Aorta (tissue), 5 donors: ENCODE data around the gene SPAG4. TPM values are rescaled to one million over a fixed set of nuclear protein-coding genes. Genes with fewer than 3 reads are reported as not detected.

Experiments
- ATAC-seq: fragments of 200-7000 bp; cut with Tn5 transposase; one replicate; pipeline ENCODE4 v1.9.1; 2022; ENCODE audit warnings: moderate library complexity; ENCODE audit not compliant: low FRiP score
- DNase-seq, 2 donors: peaks; one replicate each; pipeline ENCODE4 v3.0.0-alpha.2; 2020
- H3K27ac ChIP-seq, 2 donors: one replicate each; pipeline ENCODE4 v1.5.1; 2013; ENCODE audit warnings: low read length in 2 of 2, mild to moderate bottlenecking in 2 of 2, moderate library complexity in 2 of 2, control low read depth in 1 of 2, inconsistent platforms in 1 of 2, low read depth in 1 of 2
- H3K27me3 ChIP-seq, 2 donors: one replicate each; pipeline ENCODE4 v1.6.1; 2013; ENCODE audit warnings: control low read depth in 1 of 2, low read length in 1 of 2, mild to moderate bottlenecking in 1 of 2, moderate library complexity in 1 of 2; ENCODE audit not compliant: insufficient read depth in 2 of 2, control insufficient read depth in 1 of 2
- H3K36me3 ChIP-seq, 2 donors: one replicate each; pipeline ENCODE4 v1.6.1; 2013; ENCODE audit warnings: control low read depth in 1 of 2, low read length in 1 of 2, mild to moderate bottlenecking in 1 of 2; ENCODE audit not compliant: insufficient read depth in 2 of 2, control insufficient read depth in 1 of 2
- H3K4me1 ChIP-seq, 2 donors: one replicate each; pipeline ENCODE4 v1.6.1; 2013; ENCODE audit warnings: low read length in 2 of 2, control low read depth in 1 of 2, mild to moderate bottlenecking in 1 of 2, moderate library complexity in 1 of 2; ENCODE audit not compliant: insufficient read depth in 2 of 2, control insufficient read depth in 1 of 2
- H3K4me3 ChIP-seq, 2 donors: one replicate each; pipeline ENCODE4 v1.5.1; 2013; ENCODE audit warnings: low read length in 2 of 2, control low read depth in 1 of 2, mild to moderate bottlenecking in 1 of 2
- H3K9me3 ChIP-seq: one replicate; pipeline ENCODE4 v1.6.1; 2013; ENCODE audit warnings: mild to moderate bottlenecking, low read length; ENCODE audit not compliant: control insufficient read depth
- WGBS, 2 donors: extraction: QIAGEN DNeasy Blood & Tissue Kit; methylation state at CpG; one replicate each; pipeline ENCODE4 v1.1.7; 2013; 5-methylcytosine and 5-hydroxymethylcytosine counted together
- intact Hi-C, 2 donors: fragments of 100-400 bp; cut with DNase I; formaldehyde crosslinking; loops; one replicate each; pipeline versions ENCODE4 v1.14.2 to v1.15.0; 2022
- polyA plus RNA-seq, 2 donors: library from polyadenylated mRNA; stranded (reverse); fragments of 200-250 nt; gene quantifications; one replicate each; pipeline ENCODE4 v1.2.3, GENCODE V29; 2013
- total RNA-seq, 2 donors: library from RNA; stranded (reverse); fragmentation: NEBNext Ultra II Directional; extraction: Animal tissue kit (Norgen Biotek cat#: 25700); gene quantifications; one replicate each; pipeline ENCODE4 v1.2.1, GENCODE V29; 2021
- donor health status: healthy with polysubstance abuse.
- donor health status: Bipolar disorder and iron deficiency.
- donor health status: DM: no; HTN: no; CAD: no.
- donor health status: DM: no; HTN: no; CAD: no.
- donor health status: DM: yes; HTN: yes; CAD: no.

The SPAG4 gene
- total and polyA plus RNA-seq, 4 donors, result 3.3 to 6.0 (median 3.6) TPM

- ATAC-seq (no peak), DNase-seq (no peak)
- intact Hi-C loops, result no loop called here
- H3K9me3 ChIP-seq, result no peaks in the 10 kb centered on the region
- H3K36me3 ChIP-seq, result peaks cover 3 to 4% of the 10 kb centered on the region in 2 donors
- no peak overlapping the region for H3K4me3 ChIP-seq
- H3K27ac ChIP-seq, result no peak overlapping the region
- H3K4me1 ChIP-seq, result peaks cover 0 to under 1% of the 10 kb centered on the region in 2 donors
- no peaks in the 10 kb centered on the region for H3K27me3 ChIP-seq
- 96 to 98% methylated on average over 17 of the region's 17 CpGs for WGBS, 2 donors
Observed at GRCh38 chr20:35665949-35666288, 50.3 kb downstream of the SPAG4 start.

- no peaks in the 10 kb centered on the region for H3K27me3 ChIP-seq
- peaks cover 5 to 6% of the 10 kb centered on the region in 2 donors for H3K36me3 ChIP-seq
- ATAC-seq (no peak), DNase-seq (no peak)
- no peaks in the 10 kb centered on the region for H3K9me3 ChIP-seq
- no peaks in the 10 kb centered on the region for H3K4me1 ChIP-seq
- intact Hi-C loops, result no loop called here
- no peak overlapping the region for H3K4me3 ChIP-seq
- no peak overlapping the region for H3K27ac ChIP-seq
- whole genome bisulfite sequencing, 2 donors, result 91 to 93% methylated on average over 5 of the region's 5 CpGs
Observed at GRCh38 chr20:35669221-35669620, 53.6 kb downstream of the SPAG4 start.

- no peaks in the 10 kb centered on the region for H3K4me1 ChIP-seq
- H3K27ac ChIP-seq, result no peak overlapping the region
- no peak overlapping the region for H3K4me3 ChIP-seq
- ATAC-seq, result no peak
- no peaks in the 10 kb centered on the region for H3K27me3 ChIP-seq
- intact Hi-C loops, result no loop called here
- DNase-seq, result no peak
- peaks cover 5 to 9% of the 10 kb centered on the region in 2 donors for H3K36me3 ChIP-seq
- no peaks in the 10 kb centered on the region for H3K9me3 ChIP-seq
- WGBS, 2 donors, result 79 to 81% methylated on average over 1 of the region's 1 CpG
Observed at GRCh38 chr20:35669681-35670080, 54.1 kb downstream of the SPAG4 start.

Other genes with a start within 250 kb of the SPAG4 start
- gene UQCC1, start 203.9 kb upstream of the SPAG4 start, total RNA-seq, result 10 to 100 TPM; 38.6 to 42.9 TPM
- gene UQCC1, start 203.9 kb upstream of the SPAG4 start, polyA plus RNA-seq, result 10 to 100 TPM; 10.8 to 26.8 TPM
- gene GDF5, start 177.6 kb upstream of the SPAG4 start, total RNA-seq, result under 1 TPM; 0.42 to 0.57 TPM
- gene GDF5, start 177.6 kb upstream of the SPAG4 start, polyA plus RNA-seq, result under 1 TPM in 1 of 2 donors, not detected in 1; 0.41 TPM
- gene CEP250, start 160.2 kb upstream of the SPAG4 start, total RNA-seq, result 10 to 100 TPM; 21.9 to 32.5 TPM
- gene CEP250, start 160.2 kb upstream of the SPAG4 start, polyA plus RNA-seq, result 10 to 100 TPM; 16.2 to 17.9 TPM
- gene C20orf173, start 86.2 kb upstream of the SPAG4 start, total RNA-seq, result not detected
- gene C20orf173, start 86.2 kb upstream of the SPAG4 start, polyA plus RNA-seq, result not detected
- gene ERGIC3, start 73.8 kb upstream of the SPAG4 start, total RNA-seq, result 100 to 1,000 TPM; 140 to 166 TPM
- 100 to 1,000 TPM; 178 to 254 TPM for gene ERGIC3, start 73.8 kb upstream of the SPAG4 start, polyA plus RNA-seq
- 100 to 1,000 TPM; 176 to 204 TPM for gene CPNE1, start 49.1 kb downstream of the SPAG4 start, total RNA-seq
- 100 to 1,000 TPM in 1 of 2 donors, 10 to 100 TPM in 1; 79.0 to 265 TPM for gene CPNE1, start 49.1 kb downstream of the SPAG4 start, polyA plus RNA-seq
- 10 to 100 TPM; 73.3 to 79.3 TPM for gene RBM12, start 49.1 kb downstream of the SPAG4 start, total RNA-seq
- gene RBM12, start 49.1 kb downstream of the SPAG4 start, polyA plus RNA-seq, result 10 to 100 TPM in 1 of 2 donors, 1 to 10 TPM in 1; 8.5 to 15.5 TPM
- 10 to 100 TPM; 12.6 to 22.1 TPM for gene NFS1, start 83.5 kb downstream of the SPAG4 start, total RNA-seq
- gene NFS1, start 83.5 kb downstream of the SPAG4 start, polyA plus RNA-seq, result 10 to 100 TPM; 10.3 to 28.0 TPM
- 100 to 1,000 TPM in 1 of 2 donors, 10 to 100 TPM in 1; 78.5 to 102 TPM for gene ROMO1, start 83.6 kb downstream of the SPAG4 start, total RNA-seq
- 100 to 1,000 TPM; 403 to 629 TPM for gene ROMO1, start 83.6 kb downstream of the SPAG4 start, polyA plus RNA-seq
- gene RBM39, start 126.4 kb downstream of the SPAG4 start, total RNA-seq, result 100 to 1,000 TPM; 293 to 383 TPM
- gene RBM39, start 126.4 kb downstream of the SPAG4 start, polyA plus RNA-seq, result 100 to 1,000 TPM in 1 of 2 donors, 10 to 100 TPM in 1; 65.6 to 352 TPM
- gene PHF20, start 156.2 kb downstream of the SPAG4 start, total RNA-seq, result 10 to 100 TPM; 48.7 to 64.4 TPM
- gene PHF20, start 156.2 kb downstream of the SPAG4 start, polyA plus RNA-seq, result 10 to 100 TPM; 17.1 to 32.9 TPM